ENCODE measurements around the gene PLIN4.
A peak's percentile ranks its signal among the peaks of the same experiment; 100 is the strongest.

PLIN4 gene

DNA sequence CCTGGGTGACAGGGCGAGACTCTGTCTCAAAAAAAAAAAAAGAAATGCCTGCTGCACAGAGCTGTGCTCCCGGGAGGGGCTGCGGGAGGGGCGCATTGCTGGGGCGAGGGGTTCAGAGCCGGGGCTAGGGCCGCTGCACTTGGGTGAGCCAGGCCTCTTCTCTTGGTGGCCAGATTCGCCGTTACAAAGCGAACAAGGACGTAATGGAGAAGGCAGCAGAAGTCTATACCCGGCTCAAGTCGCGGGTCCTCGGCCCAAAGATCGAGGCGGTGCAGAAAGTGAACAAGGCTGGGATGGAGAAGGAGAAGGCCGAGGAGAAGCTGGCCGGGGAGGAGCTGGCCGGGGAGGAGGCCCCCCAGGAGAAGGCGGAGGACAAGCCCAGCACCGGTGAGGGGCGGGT lies 19.0 kb downstream of the PLIN4 start:
- Histone ChIP-seq H3K4me1 (ENCODE audit: control insufficient read depth in 1 of 2, insufficient read depth in 2 of 2, low read length in 2 of 2) (no peaks in the 10 kb centered on the region), H3K4me3 (ENCODE audit: low read depth in 1 of 2, low read length in 2 of 2) (no peak overlapping the region), H3K9me3 (ENCODE audit: control insufficient read depth in 1 of 2, low read length in 2 of 2) (no peaks in the 10 kb centered on the region), H3K27ac (ENCODE audit: low read depth, low read length) (no peak overlapping the region), H3K9ac (ENCODE audit: low read depth in 1 of 2, low read length in 2 of 2) (no peak overlapping the region), H3K36me3 (ENCODE audit: control insufficient read depth in 1 of 2, insufficient read depth in 2 of 2, low read length in 2 of 2) (peaks cover 9 to 51% of the 10 kb centered on the region in 2 donors), H3K27me3 (ENCODE audit: control insufficient read depth in 1 of 2, insufficient read depth in 2 of 2, low read length in 2 of 2) (no peaks in the 10 kb centered on the region)

DNA sequence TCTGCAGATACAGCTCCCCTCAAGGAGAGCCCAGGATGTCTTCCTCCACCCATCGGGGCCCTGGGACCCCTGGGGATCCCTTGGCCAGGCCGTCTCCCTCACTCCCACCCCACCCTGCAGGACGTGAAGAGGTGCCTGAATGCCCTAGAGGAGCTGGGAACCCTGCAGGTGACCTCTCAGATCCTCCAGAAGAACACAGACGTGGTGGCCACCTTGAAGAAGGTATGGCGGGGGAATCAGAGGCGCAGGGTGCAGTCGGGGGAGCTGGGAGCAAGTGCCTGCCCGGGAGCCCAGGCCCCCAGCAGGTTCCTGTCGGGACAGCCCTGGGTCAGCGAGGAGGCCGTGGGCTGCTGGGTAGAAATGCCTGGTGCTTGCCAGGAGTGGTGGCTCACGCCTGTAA lies 19.6 kb downstream of the PLIN4 start:
- H3K4me1 ChIP-seq (ENCODE audit: control insufficient read depth in 1 of 2, insufficient read depth in 2 of 2, low read length in 2 of 2) = no peaks in the 10 kb centered on the region
- H3K9me3 ChIP-seq (ENCODE audit: control insufficient read depth in 1 of 2, low read length in 2 of 2) = no peaks in the 10 kb centered on the region
- no peak overlapping the region for H3K27ac ChIP-seq (ENCODE audit: low read depth, low read length)
- no peak overlapping the region for H3K4me3 ChIP-seq (ENCODE audit: low read depth in 1 of 2, low read length in 2 of 2)
- H3K36me3 ChIP-seq (ENCODE audit: control insufficient read depth in 1 of 2, insufficient read depth in 2 of 2, low read length in 2 of 2) = peaks cover 9 to 55% of the 10 kb centered on the region in 2 donors
- H3K9ac ChIP-seq (ENCODE audit: low read depth in 1 of 2, low read length in 2 of 2) = no peak overlapping the region
- H3K27me3 ChIP-seq (ENCODE audit: control insufficient read depth in 1 of 2, insufficient read depth in 2 of 2, low read length in 2 of 2) = no peaks in the 10 kb centered on the region

DNA sequence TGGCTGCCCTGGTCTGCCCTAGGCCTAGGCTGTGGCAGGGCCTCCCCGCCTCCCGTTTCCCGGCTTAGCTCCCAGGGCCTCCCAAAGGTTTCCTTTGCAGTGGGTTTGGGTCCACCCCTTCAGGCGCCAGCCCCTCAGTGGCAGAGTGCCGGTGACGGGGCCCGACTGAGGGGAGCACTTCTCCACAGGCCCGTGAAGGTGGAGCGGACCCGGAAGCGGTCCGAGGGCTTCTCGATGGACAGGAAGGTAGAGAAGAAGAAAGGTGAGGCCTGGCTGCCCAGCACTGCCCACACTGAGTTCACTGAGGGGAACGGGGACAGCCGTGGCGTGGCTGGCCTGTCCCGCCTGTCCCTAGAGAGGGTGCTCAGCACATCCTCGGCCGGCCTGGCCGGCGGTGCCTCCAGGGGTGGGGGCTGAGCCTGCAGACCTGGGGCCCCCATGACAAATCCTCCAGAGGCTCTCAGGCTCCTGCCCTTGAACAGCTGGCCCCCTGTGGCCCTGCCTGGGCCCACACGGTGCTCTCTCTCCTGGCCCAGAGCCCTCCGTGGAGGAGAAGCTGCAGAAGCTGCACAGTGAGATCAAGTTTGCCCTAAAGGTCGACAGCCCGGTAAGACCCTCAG lies 20.4 kb downstream of the PLIN4 start:
- Histone ChIP-seq H3K9ac (ENCODE audit: low read depth in 1 of 2, low read length in 2 of 2) (no peak overlapping the region), H3K4me1 (ENCODE audit: control insufficient read depth in 1 of 2, insufficient read depth in 2 of 2, low read length in 2 of 2) (no peaks in the 10 kb centered on the region), H3K9me3 (ENCODE audit: control insufficient read depth in 1 of 2, low read length in 2 of 2) (no peaks in the 10 kb centered on the region), H3K36me3 (ENCODE audit: control insufficient read depth in 1 of 2, insufficient read depth in 2 of 2, low read length in 2 of 2) (peaks cover 9 to 63% of the 10 kb centered on the region in 2 donors), H3K27me3 (ENCODE audit: control insufficient read depth in 1 of 2, insufficient read depth in 2 of 2, low read length in 2 of 2) (no peaks in the 10 kb centered on the region), H3K27ac (ENCODE audit: low read depth, low read length) (no peak overlapping the region), H3K4me3 (ENCODE audit: low read depth in 1 of 2, low read length in 2 of 2) (no peak overlapping the region)

DNA sequence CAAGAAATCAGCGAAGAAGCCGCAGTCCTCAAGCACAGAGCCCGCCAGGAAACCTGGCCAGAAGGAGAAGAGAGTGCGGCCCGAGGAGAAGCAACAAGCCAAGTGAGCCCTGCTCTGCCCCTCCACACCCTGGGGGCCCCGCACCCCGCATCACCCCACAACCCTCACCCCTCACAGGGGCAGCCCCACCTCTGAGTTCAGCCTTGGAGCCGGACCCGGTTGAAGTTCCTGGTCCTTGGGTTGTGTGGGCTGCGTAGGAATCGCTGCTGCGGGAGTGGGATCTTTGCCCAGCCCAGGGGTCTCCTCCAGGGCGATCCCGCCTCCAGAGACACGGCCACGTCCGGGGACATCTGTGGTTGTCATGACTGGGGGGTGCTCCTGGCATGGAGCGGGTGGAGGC lies 22.0 kb downstream of the PLIN4 start:
- Histone ChIP-seq H3K9ac (ENCODE audit: low read depth in 1 of 2, low read length in 2 of 2) (no peak overlapping the region), H3K27me3 (ENCODE audit: control insufficient read depth in 1 of 2, insufficient read depth in 2 of 2, low read length in 2 of 2) (no peaks in the 10 kb centered on the region), H3K4me1 (ENCODE audit: control insufficient read depth in 1 of 2, insufficient read depth in 2 of 2, low read length in 2 of 2) (no peaks in the 10 kb centered on the region), H3K36me3 (ENCODE audit: control insufficient read depth in 1 of 2, insufficient read depth in 2 of 2, low read length in 2 of 2) (peaks cover 9 to 65% of the 10 kb centered on the region in 2 donors), H3K9me3 (ENCODE audit: control insufficient read depth in 1 of 2, low read length in 2 of 2) (no peaks in the 10 kb centered on the region), H3K4me3 (ENCODE audit: low read depth in 1 of 2, low read length in 2 of 2) (no peak overlapping the region), H3K27ac (ENCODE audit: low read depth, low read length) (no peak overlapping the region)

DNA sequence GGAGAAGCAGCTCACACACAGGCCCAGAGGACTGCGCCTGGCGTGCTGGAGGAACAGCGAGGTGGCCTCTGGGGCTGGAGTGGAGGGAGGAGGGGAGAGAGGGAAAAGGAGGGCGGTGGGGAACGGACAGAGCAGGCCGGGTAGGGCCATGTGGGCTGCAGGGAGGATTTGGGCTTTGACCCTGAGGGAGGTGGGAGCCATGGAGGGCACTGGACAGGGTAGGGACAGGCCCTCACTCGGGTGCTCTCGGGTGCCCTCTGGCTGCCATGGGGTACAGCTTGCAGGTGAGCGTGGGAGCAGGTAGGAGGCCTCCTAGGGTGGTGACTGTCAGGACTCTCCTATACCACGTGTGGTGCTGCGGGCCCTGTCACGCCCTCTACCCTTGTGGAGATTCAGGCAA lies 22.8 kb downstream of the PLIN4 start:
- Histone ChIP-seq H3K27ac (ENCODE audit: low read depth, low read length) (no peak overlapping the region), H3K4me3 (ENCODE audit: low read depth in 1 of 2, low read length in 2 of 2) (no peak overlapping the region), H3K27me3 (ENCODE audit: control insufficient read depth in 1 of 2, insufficient read depth in 2 of 2, low read length in 2 of 2) (no peaks in the 10 kb centered on the region), H3K9me3 (ENCODE audit: control insufficient read depth in 1 of 2, low read length in 2 of 2) (no peaks in the 10 kb centered on the region), H3K4me1 (ENCODE audit: control insufficient read depth in 1 of 2, insufficient read depth in 2 of 2, low read length in 2 of 2) (no peaks in the 10 kb centered on the region), H3K36me3 (ENCODE audit: control insufficient read depth in 1 of 2, insufficient read depth in 2 of 2, low read length in 2 of 2) (peaks cover 9 to 59% of the 10 kb centered on the region in 2 donors), H3K9ac (ENCODE audit: low read depth in 1 of 2, low read length in 2 of 2) (no peak overlapping the region)

DNA sequence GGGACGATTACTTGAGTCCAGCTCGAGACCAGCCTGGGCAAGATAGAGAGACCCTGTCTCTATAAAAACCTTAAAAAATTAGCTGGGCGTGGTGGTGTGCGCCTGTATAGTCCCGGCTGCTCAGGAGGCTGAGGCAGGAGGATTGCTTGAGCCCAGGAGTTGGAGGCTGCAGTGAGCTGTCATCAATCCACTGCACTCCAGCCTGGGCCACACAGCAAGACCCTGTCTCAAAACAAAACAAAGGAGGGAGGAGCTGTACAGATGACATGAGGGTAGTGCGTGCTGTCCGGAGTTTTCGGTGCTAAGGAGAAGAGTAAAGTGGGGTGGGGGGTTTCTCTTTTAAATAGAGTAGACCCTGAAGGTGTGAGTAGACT lies 23.6 kb downstream of the PLIN4 start:
- H3K27me3 ChIP-seq (ENCODE audit: control insufficient read depth in 1 of 2, insufficient read depth in 2 of 2, low read length in 2 of 2) = no peaks in the 10 kb centered on the region
- H3K4me1 ChIP-seq (ENCODE audit: control insufficient read depth in 1 of 2, insufficient read depth in 2 of 2, low read length in 2 of 2) = no peaks in the 10 kb centered on the region
- H3K4me3 ChIP-seq (ENCODE audit: low read depth in 1 of 2, low read length in 2 of 2) = no peak overlapping the region
- no peak overlapping the region for H3K27ac ChIP-seq (ENCODE audit: low read depth, low read length)
- no peaks in the 10 kb centered on the region for H3K9me3 ChIP-seq (ENCODE audit: control insufficient read depth in 1 of 2, low read length in 2 of 2)
- no peak overlapping the region for H3K9ac ChIP-seq (ENCODE audit: low read depth in 1 of 2, low read length in 2 of 2)
- H3K36me3 ChIP-seq (ENCODE audit: control insufficient read depth in 1 of 2, insufficient read depth in 2 of 2, low read length in 2 of 2) = peaks cover 9 to 67% of the 10 kb centered on the region in 2 donors

DNA sequence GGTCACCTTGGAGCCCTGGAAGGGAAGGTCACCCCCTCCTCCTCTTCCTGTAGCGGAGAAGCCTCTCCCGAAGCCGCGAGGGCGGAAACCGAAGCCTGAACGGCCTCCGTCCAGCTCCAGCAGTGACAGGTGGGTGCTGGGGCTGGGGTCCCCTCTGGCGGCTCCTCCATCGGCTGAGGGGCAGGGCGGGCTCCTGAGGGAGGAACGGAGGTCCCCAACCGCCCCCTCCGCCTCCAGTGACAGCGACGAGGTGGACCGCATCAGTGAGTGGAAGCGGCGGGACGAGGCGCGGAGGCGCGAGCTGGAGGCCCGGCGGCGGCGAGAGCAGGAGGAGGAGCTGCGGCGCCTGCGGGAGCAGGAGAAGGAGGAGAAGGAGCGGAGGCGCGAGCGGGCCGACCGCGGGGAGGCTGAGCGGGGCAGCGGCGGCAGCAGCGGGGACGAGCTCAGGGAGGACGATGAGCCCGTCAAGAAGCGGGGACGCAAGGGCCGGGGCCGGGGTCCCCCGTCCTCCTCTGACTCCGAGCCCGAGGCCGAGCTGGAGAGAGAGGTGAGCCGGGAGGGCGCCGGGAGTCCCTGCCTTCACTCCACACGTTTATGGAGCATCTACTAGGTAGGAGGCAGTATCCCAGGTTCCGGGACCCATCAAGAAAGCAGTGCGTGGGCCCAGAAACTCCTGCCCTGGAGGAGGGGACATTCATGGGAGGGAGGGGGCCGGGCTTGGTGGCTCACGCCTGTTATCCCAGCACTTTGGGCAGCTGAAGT lies 24.2 kb downstream of the PLIN4 start:
- no peaks in the 10 kb centered on the region for H3K27me3 ChIP-seq (ENCODE audit: control insufficient read depth in 1 of 2, insufficient read depth in 2 of 2, low read length in 2 of 2)
- H3K4me1 ChIP-seq (ENCODE audit: control insufficient read depth in 1 of 2, insufficient read depth in 2 of 2, low read length in 2 of 2) = no peaks in the 10 kb centered on the region
- no peak overlapping the region for H3K9ac ChIP-seq (ENCODE audit: low read depth in 1 of 2, low read length in 2 of 2)
- H3K9me3 ChIP-seq (ENCODE audit: control insufficient read depth in 1 of 2, low read length in 2 of 2) = no peaks in the 10 kb centered on the region
- H3K27ac ChIP-seq (ENCODE audit: low read depth, low read length) = no peak overlapping the region
- H3K4me3 ChIP-seq (ENCODE audit: low read depth in 1 of 2, low read length in 2 of 2) = no peak overlapping the region
- peaks cover 9 to 69% of the 10 kb centered on the region in 2 donors for H3K36me3 ChIP-seq (ENCODE audit: control insufficient read depth in 1 of 2, insufficient read depth in 2 of 2, low read length in 2 of 2)

DNA sequence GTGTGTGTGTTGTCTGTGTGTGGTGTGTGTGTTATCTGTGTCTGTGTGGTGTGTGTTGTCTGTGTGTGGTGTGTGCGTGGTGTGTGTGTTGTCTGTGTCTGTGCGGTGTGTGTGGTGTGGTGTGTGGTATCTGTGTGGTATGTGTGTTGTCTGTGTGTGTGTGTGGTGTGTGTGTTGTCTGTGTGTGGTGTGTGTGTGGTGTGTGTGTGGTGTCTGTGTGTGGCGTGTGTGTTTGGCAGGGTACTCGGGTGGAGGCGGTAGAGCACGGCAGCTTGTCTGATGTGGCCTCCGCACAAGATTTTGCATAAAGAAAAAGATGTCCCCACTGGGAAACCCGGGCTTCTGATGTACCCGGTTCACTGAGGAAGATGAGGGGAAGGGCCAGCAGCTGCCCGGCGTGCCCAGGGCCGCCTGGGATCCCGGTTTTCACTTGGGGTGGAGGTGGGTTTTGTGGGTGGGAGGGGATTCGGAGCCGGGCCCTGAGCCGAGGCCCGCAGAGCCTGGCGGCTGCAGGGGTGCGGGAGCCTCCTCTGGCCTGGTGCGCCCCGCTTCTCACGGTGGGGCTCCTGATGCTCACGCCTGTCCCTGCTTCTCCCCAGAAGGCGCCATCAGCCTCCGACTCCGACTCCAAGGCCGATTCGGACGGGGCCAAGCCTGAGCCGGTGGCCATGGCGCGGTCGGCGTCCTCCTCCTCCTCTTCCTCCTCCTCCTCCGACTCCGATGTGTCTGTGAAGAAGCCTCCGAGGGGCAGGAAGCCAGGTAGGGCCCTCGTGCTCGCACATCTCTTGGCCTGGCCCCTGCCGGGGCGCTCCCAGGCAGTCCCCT lies 25.0 kb downstream of the PLIN4 start:
- H3K36me3 ChIP-seq (ENCODE audit: control insufficient read depth in 1 of 2, insufficient read depth in 2 of 2, low read length in 2 of 2) = peaks cover 8 to 69% of the 10 kb centered on the region in 2 donors
- H3K4me1 ChIP-seq (ENCODE audit: control insufficient read depth in 1 of 2, insufficient read depth in 2 of 2, low read length in 2 of 2) = no peaks in the 10 kb centered on the region
- H3K9ac ChIP-seq (ENCODE audit: low read depth in 1 of 2, low read length in 2 of 2) = no peak overlapping the region
- no peaks in the 10 kb centered on the region for H3K27me3 ChIP-seq (ENCODE audit: control insufficient read depth in 1 of 2, insufficient read depth in 2 of 2, low read length in 2 of 2)
- no peaks in the 10 kb centered on the region for H3K9me3 ChIP-seq (ENCODE audit: control insufficient read depth in 1 of 2, low read length in 2 of 2)
- no peak overlapping the region for H3K27ac ChIP-seq (ENCODE audit: low read depth, low read length)
- no peak overlapping the region for H3K4me3 ChIP-seq (ENCODE audit: low read depth in 1 of 2, low read length in 2 of 2)

DNA sequence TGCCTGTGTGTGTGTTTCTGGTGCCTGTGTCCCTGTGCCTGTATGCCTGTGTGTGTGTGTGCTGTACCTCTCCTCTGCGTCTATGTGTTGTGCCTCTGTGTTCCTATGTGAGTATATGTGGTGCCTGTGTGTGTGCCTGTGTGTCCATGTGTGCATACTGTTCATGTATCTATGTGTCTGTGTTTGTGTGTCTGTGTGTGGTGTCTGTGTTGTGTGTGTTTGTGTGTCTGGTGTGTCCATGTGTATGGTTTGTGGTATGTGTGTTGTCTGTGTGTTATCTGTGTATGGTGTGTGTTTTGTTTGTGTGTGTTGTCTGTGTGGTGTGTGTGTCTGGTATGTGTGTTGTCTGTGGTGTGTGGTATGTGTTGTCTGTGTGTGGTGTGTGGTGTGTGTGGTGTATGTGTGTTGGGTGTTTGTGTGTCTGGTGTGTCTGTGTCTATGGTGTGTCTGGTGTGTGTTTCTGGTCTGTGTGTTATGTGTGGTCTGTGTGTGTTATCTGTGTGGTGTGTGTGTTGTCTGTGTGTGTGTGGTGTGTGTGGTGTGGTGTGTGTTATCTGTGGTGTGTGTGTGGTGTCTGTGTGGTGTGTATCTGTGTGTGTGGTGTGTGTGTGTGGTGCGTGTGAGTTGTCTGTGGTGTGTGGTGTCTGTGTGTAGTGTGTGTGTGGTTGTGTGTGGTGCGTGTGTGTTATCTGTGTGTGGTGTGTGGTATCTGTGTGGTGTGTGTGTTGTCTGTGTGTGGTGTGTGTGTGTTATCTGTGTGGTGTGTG lies 25.8 kb downstream of the PLIN4 start:
- H3K36me3 ChIP-seq (ENCODE audit: control insufficient read depth in 1 of 2, insufficient read depth in 2 of 2, low read length in 2 of 2) = peaks cover 5 to 67% of the 10 kb centered on the region in 2 donors
- H3K9me3 ChIP-seq (ENCODE audit: control insufficient read depth in 1 of 2, low read length in 2 of 2) = no peaks in the 10 kb centered on the region
- no peaks in the 10 kb centered on the region for H3K4me1 ChIP-seq (ENCODE audit: control insufficient read depth in 1 of 2, insufficient read depth in 2 of 2, low read length in 2 of 2)
- H3K27ac ChIP-seq (ENCODE audit: low read depth, low read length) = no peak overlapping the region
- peak overlapping the region in 1 of 2 donors; percentile 8 for H3K9ac ChIP-seq (ENCODE audit: low read depth in 1 of 2, low read length in 2 of 2)
- H3K27me3 ChIP-seq (ENCODE audit: control insufficient read depth in 1 of 2, insufficient read depth in 2 of 2, low read length in 2 of 2) = no peaks in the 10 kb centered on the region
- H3K4me3 ChIP-seq (ENCODE audit: low read depth in 1 of 2, low read length in 2 of 2) = no peak overlapping the region

Data from duodenal mucosa (tissue), 2 donors.